ENCODE results near the gene NAT8.
"Not testable (repeated sequence)": the region's sequence is repeated elsewhere in the genome, so short reads cannot be mapped to it uniquely, and the experiment has no call there.

The NAT8 gene

GRCh38 chr2:73642338-73643018 lies at the start of gene NAT8:
Gene NAT8, minus strand, starts transcription at chr2:73642422. Its CDS starts 794 bp downstream, at chr2:73641628.
- no peak for DNase-seq

DNA sequence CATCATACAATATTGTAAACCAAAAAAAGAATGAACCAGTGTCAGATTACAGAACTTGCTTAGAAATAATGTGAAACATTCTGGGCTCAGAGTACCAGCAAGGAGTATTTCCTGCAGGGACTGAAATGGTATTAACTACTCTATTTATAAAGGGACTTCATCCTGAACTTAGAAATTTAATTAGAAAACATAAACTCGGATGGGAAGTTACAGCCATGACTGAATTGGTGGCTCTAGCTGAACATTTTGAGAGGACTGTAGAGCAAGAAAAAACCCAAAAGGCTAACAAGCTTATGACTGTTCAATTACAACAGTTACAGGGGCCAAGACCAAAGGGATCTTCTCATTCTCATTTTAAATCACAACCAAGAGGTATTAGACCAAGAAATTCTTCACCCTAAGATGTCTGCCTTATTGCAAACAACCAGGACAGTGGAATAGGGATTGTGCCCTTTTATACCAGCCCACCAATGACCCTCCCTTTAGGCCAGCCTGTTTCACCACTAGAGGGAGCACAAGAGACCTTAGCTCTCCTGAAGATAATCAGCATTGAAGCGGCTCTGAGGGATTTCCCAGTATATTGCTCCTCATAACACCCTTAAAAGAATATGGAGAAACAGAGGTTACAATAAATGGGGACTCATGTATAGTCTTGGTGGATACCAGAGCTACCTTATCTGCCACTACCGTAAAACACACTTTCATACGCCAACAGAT lies 48.3 kb upstream of the NAT8 start:
- not testable (repeated sequence) for DNase-seq

DNA sequence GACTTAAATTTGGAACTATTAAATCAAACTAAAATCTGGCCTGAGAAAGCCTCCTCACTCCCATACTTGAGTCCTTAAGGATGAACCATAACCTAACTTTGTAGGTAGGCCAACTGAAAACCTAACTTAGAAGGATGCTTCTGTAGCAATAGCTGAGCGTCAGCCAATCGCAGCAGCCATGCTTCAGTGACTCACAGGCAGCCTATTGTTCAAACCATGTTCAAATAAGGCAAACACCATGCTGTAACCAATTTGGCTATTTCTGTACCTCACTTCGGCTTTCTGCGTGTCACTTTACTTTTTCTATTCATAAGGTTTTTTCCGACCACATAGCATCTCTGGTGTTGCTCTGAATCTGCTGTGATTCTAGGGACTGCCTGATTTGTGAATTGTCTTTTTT lies 46.3 kb upstream of the NAT8 start:
- DNase-seq, result not testable (repeated sequence)

- DNase-seq, result no peak
These were observed 43.7 kb upstream of the NAT8 start for GRCh38 chr2:73685764-73686438.

DNA sequence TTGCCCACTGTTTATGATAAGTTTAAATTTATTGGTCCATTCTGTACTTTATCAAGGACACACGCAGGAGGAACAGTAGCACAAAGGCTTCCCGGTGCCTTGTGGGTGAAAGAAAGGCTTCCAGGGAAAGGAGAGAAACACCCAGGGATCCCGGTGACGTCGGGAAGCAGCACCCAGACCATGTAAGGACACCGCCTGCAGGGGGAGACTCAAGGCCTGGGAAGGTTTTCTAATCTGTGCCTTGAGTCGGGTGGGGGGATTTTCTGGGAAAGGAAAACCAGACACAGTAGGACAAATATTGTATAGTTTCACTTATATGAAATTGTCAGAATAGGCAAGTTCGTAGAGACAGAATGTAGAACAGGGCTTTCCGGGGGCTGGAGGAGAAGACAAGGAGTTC lies 42.7 kb upstream of the NAT8 start:
- not testable (repeated sequence) for DNase-seq

DNA sequence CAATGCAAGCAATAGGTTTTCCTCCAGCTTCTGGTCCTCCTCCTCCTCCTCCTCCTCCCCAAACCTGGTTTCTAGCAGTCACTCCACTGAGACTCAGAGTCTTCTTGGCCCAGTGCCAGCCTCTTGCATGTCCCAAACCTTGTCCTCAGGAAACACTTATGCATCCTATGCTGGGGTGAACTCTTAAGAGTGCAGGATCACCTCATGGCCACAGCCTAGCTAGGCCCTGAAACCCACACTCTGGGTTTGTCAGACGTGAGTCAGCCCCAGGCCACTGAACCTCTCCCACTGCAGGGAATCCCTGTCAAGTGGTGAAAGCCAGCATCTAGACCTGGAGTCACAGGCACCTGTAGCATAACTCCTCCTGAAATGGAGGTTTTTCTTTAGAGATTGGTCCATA lies 42.1 kb upstream of the NAT8 start:
- DNase-seq, result not testable (repeated sequence)

GRCh38 chr2:73679951-73680571 lies 37.8 kb upstream of the NAT8 start:
- DNase-seq, result not testable (repeated sequence)

GRCh38 chr2:73679237-73679636 lies 37.0 kb upstream of the NAT8 start:
- DNase-seq, result not testable (repeated sequence)

- not testable (repeated sequence) for DNase-seq
These were observed 35.8 kb upstream of the NAT8 start for GRCh38 chr2:73678008-73678407.

DNA sequence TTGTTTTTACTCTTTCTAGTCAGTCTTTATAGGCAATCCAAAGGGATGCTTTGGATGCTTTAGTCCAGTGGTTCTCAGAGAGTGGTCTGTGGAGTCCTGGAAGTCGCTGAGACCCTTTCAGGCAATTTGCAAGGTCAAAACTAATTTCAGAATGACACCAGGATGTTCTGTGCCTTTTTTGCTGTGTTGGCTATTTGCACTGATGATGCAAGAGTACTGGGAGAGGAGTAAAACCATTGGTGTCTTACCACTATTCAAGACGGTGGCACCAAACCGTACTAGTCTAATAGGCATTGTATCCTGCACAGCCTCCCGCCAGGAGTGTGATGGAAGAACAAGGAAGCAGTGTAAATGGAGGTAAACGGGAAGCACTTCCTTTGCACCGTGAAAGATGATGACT lies 34.0 kb upstream of the NAT8 start:
- DNase-seq, result not testable (repeated sequence)

GRCh38 chr2:73674696-73675157 lies 32.5 kb upstream of the NAT8 start:
- DNase-seq, result not testable (repeated sequence)

- not testable (repeated sequence) for DNase-seq
These were observed 27.8 kb upstream of the NAT8 start for GRCh38 chr2:73669976-73670375.

- DNase-seq, result not testable (repeated sequence)
These were observed 25.0 kb upstream of the NAT8 start for GRCh38 chr2:73667239-73667638.

GRCh38 chr2:73654175-73654574 lies 12.0 kb upstream of the NAT8 start:
- DNase-seq, result no peak

DNA sequence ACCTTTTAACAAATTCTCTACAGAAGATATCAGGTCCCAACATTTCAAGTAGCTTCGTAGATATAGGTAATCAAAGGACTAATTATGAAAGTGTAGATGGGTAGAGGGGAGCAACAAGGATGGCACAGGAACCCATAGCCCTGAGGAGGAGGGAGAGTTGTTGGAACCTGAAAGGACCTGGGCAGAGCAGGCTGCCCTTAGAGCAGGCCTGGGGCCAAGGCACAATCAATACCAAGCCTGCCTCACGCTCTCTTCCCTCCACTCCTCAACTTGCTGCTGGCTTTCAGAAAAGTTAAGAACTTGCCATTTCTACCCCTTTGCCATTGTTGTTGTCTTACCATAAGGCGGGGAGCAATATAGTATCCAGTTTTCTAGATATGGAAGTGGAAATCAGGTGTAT lies 10.1 kb upstream of the NAT8 start:
- no peak for DNase-seq

DNA sequence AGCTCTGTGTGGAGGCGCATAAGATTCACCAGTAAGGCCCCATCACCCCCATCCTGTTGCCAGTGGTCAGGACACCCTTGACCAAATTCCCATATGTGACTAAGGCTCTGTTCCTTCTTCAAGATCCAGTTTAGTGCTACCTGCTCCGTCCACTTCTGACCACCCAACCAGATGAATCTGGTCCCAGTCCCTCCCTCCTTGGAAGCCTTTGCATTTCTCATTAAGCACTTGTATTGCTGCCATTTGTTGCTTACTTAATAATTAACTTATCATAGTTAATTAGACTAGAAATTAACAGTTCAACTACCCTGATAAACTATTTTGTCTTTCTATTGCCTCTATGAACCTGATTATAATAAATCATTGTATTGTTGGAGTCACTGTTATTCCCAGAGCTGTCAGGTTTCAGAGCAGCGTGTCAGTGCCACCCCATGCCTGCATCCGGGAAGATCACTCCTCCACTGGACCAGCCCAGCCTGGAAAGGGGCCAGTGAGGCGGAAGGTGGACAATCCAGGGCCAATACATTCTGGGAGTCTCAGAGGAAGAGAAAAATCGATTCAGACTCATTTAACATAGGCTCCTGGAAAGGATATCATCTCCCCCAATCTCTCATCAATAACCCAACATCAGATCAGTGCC lies 9.5 kb upstream of the NAT8 start:
- DNase-seq, result no peak

GRCh38 chr2:73647690-73648089 lies 5.5 kb upstream of the NAT8 start:
- not testable (repeated sequence) for DNase-seq

- no peak for DNase-seq
These were observed 507 bp downstream of the NAT8 start for GRCh38 chr2:73641767-73642062.

GRCh38 chr2:73640946-73641766 lies 1.1 kb downstream of the NAT8 start:
- DNase-seq, result no peak

- DNase-seq, result no peak
These were observed 1.7 kb downstream of the NAT8 start for GRCh38 chr2:73640511-73640911.

GRCh38 chr2:73638429-73638828 lies 3.8 kb downstream of the NAT8 start:
- no peak for DNase-seq

DNA sequence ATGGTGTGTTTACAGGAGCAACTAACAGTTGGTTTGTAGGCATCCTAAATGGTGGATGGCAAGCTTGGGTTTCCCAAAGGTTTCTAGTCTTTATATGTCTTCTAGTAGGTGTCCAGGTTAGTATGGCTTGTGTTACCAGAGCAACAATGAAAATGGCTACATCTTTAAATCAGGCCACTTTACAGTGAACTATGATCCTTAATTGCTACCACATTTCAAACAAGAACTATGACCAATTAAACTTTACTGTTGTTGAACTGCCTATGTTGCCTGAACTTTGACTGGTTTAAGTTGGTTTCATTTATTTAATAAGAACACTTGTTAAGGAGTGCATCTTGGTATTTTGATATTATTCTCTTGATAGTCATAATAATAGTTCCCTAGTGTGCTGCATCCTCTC lies 5.2 kb downstream of the NAT8 start:
- not testable (repeated sequence) for DNase-seq
